ENCODE data around the gene NDUFAF3.

NDUFAF3 gene

DNA sequence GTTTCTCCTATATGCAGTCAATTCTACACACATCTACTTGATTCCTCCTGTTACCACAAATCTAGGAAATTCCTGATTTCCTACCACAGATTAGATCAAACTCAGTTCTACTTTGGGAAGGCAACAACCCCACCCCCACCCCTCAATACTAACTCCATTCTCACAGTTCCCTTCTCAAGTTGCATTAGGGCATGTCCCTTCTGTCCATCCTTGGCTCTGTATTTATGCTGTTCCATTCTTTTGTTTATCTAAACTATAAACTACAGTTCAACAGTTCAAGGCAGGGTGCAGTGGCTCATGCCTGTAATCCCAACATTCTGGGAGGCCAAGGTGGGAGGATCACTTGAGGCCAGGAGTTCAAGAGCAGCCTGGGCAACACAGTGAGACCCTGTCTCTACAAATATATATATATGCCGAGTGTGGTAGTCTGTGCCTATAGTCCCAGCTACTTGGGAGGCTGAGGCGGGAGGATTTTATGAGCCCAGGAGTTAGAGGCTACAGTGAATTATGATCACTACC, 32.5 kb downstream of the NDUFAF3 start:
- DNase-seq (ENCODE audit: low spot score) = no peak

DNA sequence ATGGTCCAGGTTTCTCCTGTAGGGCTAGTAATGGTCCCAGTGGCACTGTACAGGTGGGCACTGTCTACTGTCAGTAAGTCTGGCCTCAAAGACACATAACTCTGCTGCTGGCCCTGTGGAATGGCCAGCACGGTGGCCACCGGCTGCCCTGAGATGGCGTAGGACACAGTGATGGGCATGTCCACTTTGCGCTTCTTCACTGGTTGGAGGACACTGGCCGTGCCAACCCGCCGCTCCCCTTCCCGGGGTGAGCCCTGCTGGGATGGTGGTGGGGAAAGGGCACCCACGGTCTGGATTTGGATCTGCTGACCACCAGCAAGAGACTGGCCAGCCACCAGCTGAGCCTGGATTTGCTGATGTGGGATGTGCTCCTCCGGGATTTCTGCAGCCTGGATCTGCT, 35.3 kb downstream of the NDUFAF3 start:
- no peak for DNase-seq (ENCODE audit: low spot score)

DNA sequence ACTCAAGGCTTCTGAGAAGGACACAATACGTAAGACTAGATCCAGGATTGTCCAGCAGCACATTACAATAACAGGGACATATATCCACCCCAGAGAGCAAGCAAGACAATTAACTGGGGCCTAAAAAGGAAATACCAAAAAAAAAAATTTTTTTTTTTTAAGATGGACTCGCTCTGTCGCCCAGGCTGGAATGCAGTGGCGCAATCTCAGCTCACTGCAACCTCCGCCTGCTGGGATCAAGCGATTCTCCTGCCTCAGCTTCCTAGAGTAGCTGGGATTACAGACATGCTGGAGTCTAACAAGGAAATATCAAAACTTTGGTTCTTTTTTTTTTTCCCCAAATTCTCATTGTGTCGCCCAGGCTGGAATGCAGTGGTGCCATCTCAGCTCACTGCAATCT, 36.1 kb downstream of the NDUFAF3 start:
- no peak for DNase-seq (ENCODE audit: low spot score)

All from Ammon's horn (tissue), 1 donor.